ENCODE measurements around the gene LTB4R.

The LTB4R gene

DNA sequence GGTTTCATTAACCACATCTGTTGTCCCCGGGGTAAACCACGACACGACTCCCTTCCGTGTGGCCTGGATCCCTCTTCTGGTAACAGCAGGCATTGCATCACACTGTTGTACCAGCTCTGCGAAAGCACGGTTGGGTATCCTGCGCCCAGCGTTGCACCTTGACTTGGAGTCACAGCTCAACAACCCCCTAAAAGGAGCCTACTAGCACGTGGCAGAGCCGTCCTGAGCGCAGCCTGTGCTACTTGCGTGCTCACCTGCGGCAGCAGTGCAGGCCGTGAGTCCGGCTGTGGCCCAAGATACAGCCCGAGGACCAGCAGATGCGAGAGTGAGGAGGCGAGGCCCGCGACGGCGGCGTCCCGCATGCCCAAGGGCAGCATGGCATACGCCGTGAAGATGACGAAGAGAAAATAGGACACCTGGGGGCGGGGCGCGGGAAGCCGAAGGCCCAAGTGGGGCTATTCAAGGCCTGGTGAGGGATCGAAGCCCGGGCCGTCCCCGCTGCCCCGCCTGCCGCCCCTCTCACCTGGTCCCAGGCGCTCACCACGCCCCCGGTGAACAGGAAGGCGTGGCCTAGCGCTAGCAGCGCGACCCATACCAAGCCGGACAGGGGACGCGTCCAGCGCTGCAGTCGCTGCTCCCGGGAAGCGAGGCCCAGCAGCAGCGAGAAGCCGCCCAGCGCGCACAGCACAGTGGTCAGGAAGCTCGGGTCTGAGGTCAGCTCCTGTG lies 21.1 kb downstream of the LTB4R start:
- no peak overlapping the region for H3K4me3 ChIP-seq (ENCODE audit: low read depth, low read length)
- TF ChIP-seq, protein P1, sequence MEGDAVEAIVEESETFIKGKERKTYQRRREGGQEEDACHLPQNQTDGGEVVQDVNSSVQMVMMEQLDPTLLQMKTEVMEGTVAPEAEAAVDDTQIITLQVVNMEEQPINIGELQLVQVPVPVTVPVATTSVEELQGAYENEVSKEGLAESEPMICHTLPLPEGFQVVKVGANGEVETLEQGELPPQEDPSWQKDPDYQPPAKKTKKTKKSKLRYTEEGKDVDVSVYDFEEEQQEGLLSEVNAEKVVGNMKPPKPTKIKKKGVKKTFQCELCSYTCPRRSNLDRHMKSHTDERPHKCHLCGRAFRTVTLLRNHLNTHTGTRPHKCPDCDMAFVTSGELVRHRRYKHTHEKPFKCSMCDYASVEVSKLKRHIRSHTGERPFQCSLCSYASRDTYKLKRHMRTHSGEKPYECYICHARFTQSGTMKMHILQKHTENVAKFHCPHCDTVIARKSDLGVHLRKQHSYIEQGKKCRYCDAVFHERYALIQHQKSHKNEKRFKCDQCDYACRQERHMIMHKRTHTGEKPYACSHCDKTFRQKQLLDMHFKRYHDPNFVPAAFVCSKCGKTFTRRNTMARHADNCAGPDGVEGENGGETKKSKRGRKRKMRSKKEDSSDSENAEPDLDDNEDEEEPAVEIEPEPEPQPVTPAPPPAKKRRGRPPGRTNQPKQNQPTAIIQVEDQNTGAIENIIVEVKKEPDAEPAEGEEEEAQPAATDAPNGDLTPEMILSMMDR (IDR thresholded peaks at IDR 0.05; ENCODE audit: low read depth, low read length), result peak; percentile 89

DNA sequence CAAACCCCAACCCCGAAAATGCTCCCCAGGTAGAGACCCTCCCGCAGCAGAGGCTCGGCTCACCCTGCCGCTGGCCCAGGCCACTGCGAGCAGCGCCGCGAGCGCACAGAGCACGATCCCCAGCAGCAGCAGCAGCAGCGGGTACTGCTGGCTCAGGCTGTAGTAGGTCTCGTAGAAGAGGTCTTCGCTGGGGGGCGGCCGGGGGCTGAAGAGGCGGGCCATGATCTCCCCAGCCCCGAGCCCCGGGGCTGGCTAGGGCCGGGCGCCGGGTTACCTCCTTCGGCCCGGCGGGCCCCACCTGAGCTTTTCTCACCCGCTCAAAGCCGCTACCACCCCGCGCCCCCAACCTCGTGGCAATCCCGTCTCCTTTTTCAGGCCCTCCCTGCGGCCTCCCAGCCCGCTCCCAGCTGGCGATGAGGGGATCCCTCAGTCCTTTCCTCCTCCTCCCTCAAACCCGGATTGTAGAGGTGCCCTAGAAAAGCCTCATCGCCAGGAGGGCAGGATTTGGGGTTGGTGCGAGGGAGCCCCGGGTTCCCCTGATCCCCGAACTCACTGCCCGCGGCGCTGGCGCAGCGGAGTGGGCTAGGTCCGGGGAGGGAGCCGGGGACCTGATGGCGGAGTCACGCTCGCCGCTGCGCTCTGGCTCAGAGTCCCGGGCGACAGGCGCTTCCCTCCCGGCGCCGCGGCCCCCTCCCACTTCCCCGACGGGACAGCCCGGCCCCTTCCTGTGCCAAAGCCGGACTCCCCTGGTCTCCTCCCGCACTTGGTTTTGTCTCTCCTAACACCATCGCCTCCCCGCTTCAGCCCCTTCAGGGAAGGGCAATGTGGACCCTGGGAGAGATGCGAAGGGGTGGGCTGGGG lies 23.4 kb downstream of the LTB4R start, which contains the start of gene ADCY4:
ADCY4 (minus strand) TSS at position 641 of the 861 bp plus-strand sequence; CDS start at position 222, 419 bp downstream.
- TF ChIP-seq, protein P1 (IDR thresholded peaks at IDR 0.05; ENCODE audit: low read depth, low read length), result no peak
- H3K4me3 ChIP-seq (ENCODE audit: low read depth, low read length), result peak within 1 kb of the TSS; percentile 48

DNA sequence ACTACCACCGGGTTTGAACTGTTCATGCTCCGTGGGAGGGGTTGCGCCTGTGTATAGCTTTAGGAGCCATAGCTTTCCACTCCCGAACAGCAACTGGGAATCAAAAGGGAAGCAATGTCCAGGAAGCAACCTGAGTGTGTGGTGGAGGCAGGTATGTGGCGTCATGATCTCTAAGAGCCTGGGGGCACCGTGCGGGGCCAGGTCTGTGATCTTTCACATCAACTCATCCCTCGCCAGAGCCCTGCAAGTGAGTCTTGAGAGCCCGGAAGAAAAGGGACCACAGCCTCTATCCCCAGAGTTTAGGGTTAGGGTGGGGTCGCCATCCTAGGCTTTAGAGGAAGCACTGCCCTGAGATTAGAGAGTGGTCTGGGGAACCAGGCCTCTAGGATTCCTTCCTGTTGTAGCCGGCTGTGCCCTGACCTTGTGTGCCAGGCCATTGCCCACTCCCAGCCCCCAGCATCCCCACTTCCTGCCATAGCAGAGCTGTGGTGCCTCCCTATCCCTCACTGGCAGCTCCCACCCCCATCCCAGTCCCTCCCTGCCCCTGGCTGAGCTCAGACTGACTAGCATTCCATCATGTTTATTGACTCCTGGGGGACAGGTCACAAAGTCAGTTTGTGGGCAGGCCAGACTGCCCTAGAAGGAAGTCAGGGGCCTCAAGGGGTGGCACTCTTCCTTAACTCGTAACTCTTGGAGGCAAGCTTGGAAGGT lies 24.3 kb downstream of the LTB4R start:
- H3K4me3 ChIP-seq (ENCODE audit: low read depth, low read length), result no peak overlapping the region
- TF ChIP-seq, protein P1 (IDR thresholded peaks at IDR 0.05; ENCODE audit: low read depth, low read length), result no peak

DNA sequence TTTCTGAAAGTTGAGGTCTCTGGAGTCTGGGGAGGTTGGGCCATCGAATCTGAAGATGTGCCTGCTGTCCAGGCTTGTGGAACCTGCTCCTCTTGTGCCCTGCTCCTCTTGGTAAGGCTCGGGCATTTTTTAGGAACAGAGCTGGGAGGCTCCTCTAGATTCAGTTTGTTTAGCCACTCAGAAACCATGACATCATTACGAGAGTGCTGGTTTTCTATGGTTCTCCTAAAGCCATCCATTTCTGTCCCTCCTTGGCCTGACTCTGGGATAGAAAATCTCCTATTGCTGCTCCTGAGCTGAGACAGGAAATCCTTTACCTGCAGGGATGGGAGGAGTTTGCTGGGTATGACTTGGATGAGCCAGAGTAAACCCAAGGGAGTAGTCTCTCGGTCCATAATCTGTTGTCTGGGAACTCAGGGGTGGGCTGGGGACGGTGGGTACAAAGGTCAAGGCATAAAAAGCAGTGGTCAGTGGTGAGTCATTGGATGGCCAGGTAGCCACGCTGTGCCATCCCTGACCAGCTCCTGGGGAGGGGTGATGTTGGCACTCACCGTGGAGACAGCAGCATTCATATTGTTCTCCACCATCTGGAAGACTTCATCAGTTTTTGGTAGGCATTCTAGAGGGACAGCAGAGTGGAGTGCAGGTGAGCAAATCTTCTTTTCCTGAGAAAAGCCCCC lies 26.0 kb downstream of the LTB4R start:
- TF ChIP-seq, protein P1 (IDR thresholded peaks at IDR 0.05; ENCODE audit: low read depth, low read length), result no peak
- no peak overlapping the region for H3K4me3 ChIP-seq (ENCODE audit: low read depth, low read length)

DNA sequence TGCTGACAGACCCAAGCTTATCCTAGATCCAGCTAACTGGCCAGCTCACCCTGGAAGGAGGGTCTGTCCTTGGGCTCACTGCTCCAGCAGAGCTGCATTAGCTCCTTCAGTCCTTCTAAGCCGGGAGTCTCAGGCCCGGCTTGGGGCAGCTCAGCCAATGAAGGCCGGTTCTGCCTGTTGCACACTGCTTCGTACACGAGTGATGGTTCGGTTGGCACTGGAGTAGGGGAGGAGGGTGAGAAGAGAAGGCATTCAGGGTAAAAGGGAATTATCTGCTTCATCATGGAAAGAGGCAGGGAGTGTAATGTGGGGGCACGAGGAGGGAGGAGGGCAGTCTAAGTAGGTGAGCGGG lies 26.5 kb downstream of the LTB4R start:
- no peak overlapping the region for H3K4me3 ChIP-seq (ENCODE audit: low read depth, low read length)
- TF ChIP-seq, protein P1 (IDR thresholded peaks at IDR 0.05; ENCODE audit: low read depth, low read length), result no peak

DNA sequence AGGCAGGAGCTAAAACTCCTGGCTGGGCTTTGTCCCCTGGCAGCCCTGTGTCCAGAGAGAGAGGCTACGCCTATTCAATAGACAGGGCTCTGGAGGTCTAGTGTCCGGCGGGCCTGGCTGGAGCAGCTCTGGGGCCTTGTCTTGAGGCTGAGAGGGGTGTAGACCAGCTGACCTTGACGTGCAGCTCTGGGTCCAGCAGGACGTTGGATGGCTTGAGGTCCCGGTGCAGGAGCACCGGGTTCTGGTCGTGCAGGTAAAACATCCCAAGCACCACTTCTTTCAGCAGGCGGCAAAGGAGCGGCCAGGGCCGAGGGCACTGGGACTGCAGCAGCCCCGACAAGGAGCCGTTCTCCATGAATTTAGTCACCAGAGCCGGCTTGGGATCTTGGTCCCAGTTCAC lies 27.5 kb downstream of the LTB4R start:
- no peak overlapping the region for H3K4me3 ChIP-seq (ENCODE audit: low read depth, low read length)
- TF ChIP-seq, protein P1 (IDR thresholded peaks at IDR 0.05; ENCODE audit: low read depth, low read length), result no peak

Data from WI38 (cell line).